ENCODE measurements around the gene EIF4E1B. TPM values are rescaled to one million over a fixed set of nuclear protein-coding genes. Genes with fewer than 3 reads are reported as not detected.

EIF4E1B gene
- total and polyA plus RNA-seq, 2 donors (not counting 1 experiment from before 2014, with no cell fraction given), result not detected

DNA sequence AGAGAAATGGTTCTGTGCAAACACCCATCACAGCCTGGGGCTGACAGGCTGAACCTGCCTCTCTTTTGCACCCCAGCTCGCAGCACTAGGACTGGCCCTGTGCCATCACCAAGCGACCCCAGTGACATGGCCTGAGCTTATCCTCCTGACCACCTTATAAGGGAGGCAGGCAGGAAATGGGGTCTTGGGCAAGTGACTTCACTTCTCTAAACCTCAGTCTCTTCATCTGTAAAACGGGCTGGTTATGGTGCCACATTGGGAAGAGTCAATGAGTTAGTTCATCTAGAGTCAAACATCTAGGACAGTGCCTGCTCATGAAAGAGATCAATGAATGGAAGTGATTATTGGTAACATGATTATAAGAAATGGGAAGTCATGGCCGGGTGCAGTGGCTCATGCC lies 6.3 kb upstream of the EIF4E1B start:
- Mint-ChIP-seq H3K27me3 (peaks cover 50% of the 10 kb centered on the region), H3K9me3 (ENCODE audit: insufficient read depth) (no peaks in the 10 kb centered on the region), H3K4me3 (no peak overlapping the region), H3K27ac (no peak overlapping the region), H3K4me1 (peaks cover 34% of the 10 kb centered on the region)
- H3K4me2 ChIP-seq (replicated peaks; ENCODE audit: low read depth, low read length, poor library complexity, severe bottlenecking), result no peak overlapping the region
- no peak for DNase-seq
- H3K27ac ChIP-seq (ENCODE audit: low read length in 2 of 2), result no peak overlapping the region
- 66% methylated on average over 3 of the region's 4 CpGs for WGBS (ENCODE audit: insufficient coverage)
- TF ChIP-seq CTCF (IDR thresholded peaks at IDR 0.05) (no peak), EZH2 (IDR thresholded peaks at IDR 0.05; ENCODE audit: borderline replicate concordance, insufficient read depth, low read depth, low read length, poor library complexity, severe bottlenecking) (no peak)
- H4K20me1 ChIP-seq (ENCODE audit: control insufficient read depth, insufficient read depth, low read length, poor library complexity, severe bottlenecking), result no peaks in the 10 kb centered on the region
- POLR2A ChIA-PET, result no interaction called here
- intact Hi-C loops (cut with micrococcal nuclease), result no loop called here
- H3K4me1 ChIP-seq (ENCODE audit: control insufficient read depth in 2 of 2, insufficient read depth in 2 of 2, low read length in 2 of 2), result peaks cover 33 to 35% of the 10 kb centered on the region in 2 donors
- no peak overlapping the region for H2AFZ ChIP-seq (ENCODE audit: insufficient read depth, low read depth, low read length, poor library complexity, severe bottlenecking)
- H3K9ac ChIP-seq (ENCODE audit: low read length), result no peak overlapping the region
- peaks cover 0 to 24% (median 0%) of the 10 kb centered on the region in 3 donors for H3K9me3 ChIP-seq (ENCODE audit: control extremely low read depth in 1 of 3, control insufficient read depth in 2 of 3, insufficient read depth in 1 of 3, low read length in 2 of 3)
- no peak overlapping the region for H3K4me3 ChIP-seq (ENCODE audit: control extremely low read depth in 1 of 5, extremely low read depth in 1 of 5, insufficient read depth in 1 of 5, low read depth in 2 of 5, low read length in 4 of 5)
- H3K36me3 ChIP-seq (replicated peaks in 1 of 2; ENCODE audit: control extremely low read depth in 1 of 2, control insufficient read depth in 1 of 2, extremely low read depth in 1 of 2, insufficient read depth in 2 of 2, low read length in 1 of 2), result no peaks in the 10 kb centered on the region
- peaks cover 0 to 54% (median 33%) of the 10 kb centered on the region in 4 experiments for H3K27me3 ChIP-seq (replicated peaks in 1 of 4; ENCODE audit: control extremely low read depth in 1 of 4, control insufficient read depth in 3 of 4, insufficient read depth in 4 of 4, low read length in 3 of 4)
- ATAC-seq (ENCODE audit: low read depth), result no peak
- H3K79me2 ChIP-seq (ENCODE audit: control insufficient read depth, insufficient read depth, low read length), result no peaks in the 10 kb centered on the region
- CTCF ChIA-PET, result no interaction called here

GRCh38 chr5:176624938-176625337 lies 5.5 kb upstream of the EIF4E1B start:
- H3K27me3 Mint-ChIP-seq, result peaks cover 50% of the 10 kb centered on the region
- Histone ChIP-seq H3K4me3 (ENCODE audit: control extremely low read depth in 1 of 5, extremely low read depth in 1 of 5, insufficient read depth in 1 of 5, low read depth in 2 of 5, low read length in 4 of 5) (no peak overlapping the region), H3K9me3 (ENCODE audit: control extremely low read depth in 1 of 3, control insufficient read depth in 2 of 3, insufficient read depth in 1 of 3, low read length in 2 of 3) (peaks cover 0 to 23% (median 0%) of the 10 kb centered on the region in 3 donors), H3K79me2 (ENCODE audit: control insufficient read depth, insufficient read depth, low read length) (no peaks in the 10 kb centered on the region), H2AFZ (ENCODE audit: insufficient read depth, low read depth, low read length, poor library complexity, severe bottlenecking) (no peak overlapping the region), H3K4me1 (ENCODE audit: control insufficient read depth in 2 of 2, insufficient read depth in 2 of 2, low read length in 2 of 2) (peaks cover 33 to 35% of the 10 kb centered on the region in 2 donors), H3K27ac (ENCODE audit: low read length in 2 of 2) (no peak overlapping the region), H3K27me3 (replicated peaks in 1 of 4; ENCODE audit: control extremely low read depth in 1 of 4, control insufficient read depth in 3 of 4, insufficient read depth in 4 of 4, low read length in 3 of 4) (peaks cover 0 to 54% (median 31%) of the 10 kb centered on the region in 4 experiments), H3K36me3 (replicated peaks in 1 of 2; ENCODE audit: control extremely low read depth in 1 of 2, control insufficient read depth in 1 of 2, extremely low read depth in 1 of 2, insufficient read depth in 2 of 2, low read length in 1 of 2) (no peaks in the 10 kb centered on the region), H3K9ac (ENCODE audit: low read length) (no peak overlapping the region), H3K4me2 (replicated peaks; ENCODE audit: low read depth, low read length, poor library complexity, severe bottlenecking) (no peak overlapping the region), H4K20me1 (ENCODE audit: control insufficient read depth, insufficient read depth, low read length, poor library complexity, severe bottlenecking) (no peaks in the 10 kb centered on the region)
- no peak overlapping the region for H3K4me3 Mint-ChIP-seq
- intact Hi-C loops (cut with micrococcal nuclease), result no loop called here
- POLR2A ChIA-PET, result interaction anchor here (0.8 kb wide), 1 partner anchor 57 kb away, joined by 3 read pairs; no protein-coding TSS in a partner anchor
- no peak for ATAC-seq (ENCODE audit: low read depth)
- no peaks in the 10 kb centered on the region for H3K9me3 Mint-ChIP-seq (ENCODE audit: insufficient read depth)
- H3K4me1 Mint-ChIP-seq, result peaks cover 36% of the 10 kb centered on the region
- CTCF ChIA-PET, result no interaction called here
- TF ChIP-seq CTCF (IDR thresholded peaks at IDR 0.05) (no peak), EZH2 (IDR thresholded peaks at IDR 0.05; ENCODE audit: borderline replicate concordance, insufficient read depth, low read depth, low read length, poor library complexity, severe bottlenecking) (no peak)
- no peak overlapping the region for H3K27ac Mint-ChIP-seq
- DNase-seq, result no peak
- 73% methylated on average over 9 of the region's 9 CpGs for WGBS (ENCODE audit: insufficient coverage)
